Measurements from ENCODE around the gene CHCHD6.

GRCh38 chr3:126865736-126866135 lies 161.7 kb downstream of the CHCHD6 start:
- TF ChIP-seq POLR2A (IDR thresholded peaks at IDR 0.05; ENCODE audit: low read length) (no peak), GATA1 (IDR thresholded peaks at IDR 0.05; ENCODE audit: low read depth, low read length) (no peak)

All from erythroblast (primary cell).